ENCODE data around the gene BOD1L1.

The BOD1L1 gene

GRCh38 chr4:13601848-13602247 is 25.7 kb downstream of the BOD1L1 start:
- no peak for DNase-seq (ENCODE audit: low read depth)
- no peak for TF ChIP-seq CTCF (conservative IDR thresholded peaks at IDR 0.05; ENCODE audit: control insufficient read depth, insufficient read depth, low read depth, low read length)

GRCh38 chr4:13601048-13601447 is 26.5 kb downstream of the BOD1L1 start:
- DNase-seq (ENCODE audit: low read depth): no peak
- no peak overlapping the region for H3K4me3 ChIP-seq (ENCODE audit: control insufficient read depth, low read depth, low read length)
- TF ChIP-seq CTCF (conservative IDR thresholded peaks at IDR 0.05; ENCODE audit: control insufficient read depth, insufficient read depth, low read depth, low read length): no peak

More at GRCh38 chr4:13601848-13602247, 25.7 kb downstream of the BOD1L1 start:
- no peak overlapping the region for H3K4me3 ChIP-seq (ENCODE audit: control insufficient read depth, low read depth, low read length)

GRCh38 chr4:13599159-13599558 is 28.4 kb downstream of the BOD1L1 start:
- no peak overlapping the region for H3K4me3 ChIP-seq (ENCODE audit: control insufficient read depth, low read depth, low read length)
- TF ChIP-seq CTCF (conservative IDR thresholded peaks at IDR 0.05; ENCODE audit: control insufficient read depth, insufficient read depth, low read depth, low read length): peak; percentile 23
- DNase-seq (ENCODE audit: low read depth): no peak

- DNase-seq (ENCODE audit: low read depth): peak; percentile 21
- no peak overlapping the region for H3K4me3 ChIP-seq (ENCODE audit: control insufficient read depth, low read depth, low read length)
- TF ChIP-seq CTCF (conservative IDR thresholded peaks at IDR 0.05; ENCODE audit: control insufficient read depth, insufficient read depth, low read depth, low read length): no peak
Observed at GRCh38 chr4:13597604-13598003, 29.9 kb downstream of the BOD1L1 start.

- no peak overlapping the region for H3K4me3 ChIP-seq (ENCODE audit: control insufficient read depth, low read depth, low read length)
- no peak for TF ChIP-seq CTCF (conservative IDR thresholded peaks at IDR 0.05; ENCODE audit: control insufficient read depth, insufficient read depth, low read depth, low read length)
- DNase-seq (ENCODE audit: low read depth): no peak
Observed at GRCh38 chr4:13597141-13597540, 30.4 kb downstream of the BOD1L1 start.

GRCh38 chr4:13592220-13592619 is 35.3 kb downstream of the BOD1L1 start:
- no peak for TF ChIP-seq CTCF (conservative IDR thresholded peaks at IDR 0.05; ENCODE audit: control insufficient read depth, insufficient read depth, low read depth, low read length)

GRCh38 chr4:13590766-13591165 is 36.8 kb downstream of the BOD1L1 start:
- no peak for DNase-seq (ENCODE audit: low read depth)
- no peak for TF ChIP-seq CTCF (conservative IDR thresholded peaks at IDR 0.05; ENCODE audit: control insufficient read depth, insufficient read depth, low read depth, low read length)
- no peak overlapping the region for H3K4me3 ChIP-seq (ENCODE audit: control insufficient read depth, low read depth, low read length)

More at GRCh38 chr4:13592220-13592619, 35.3 kb downstream of the BOD1L1 start:
- H3K4me3 ChIP-seq (ENCODE audit: control insufficient read depth, low read depth, low read length): no peak overlapping the region
- no peak for DNase-seq (ENCODE audit: low read depth)
